Activated CD8-positive, alpha-beta T cell treated with anti-CD3 and anti-CD28 coated beads for 36 hours (primary cell): Measurements from ENCODE around the gene VEZT. TPM values are rescaled to one million over a fixed set of nuclear protein-coding genes. Genes with fewer than 3 reads are reported as not detected.

Experiments used
- ATAC-seq: fragments of 200-7000 bp; cut with Tn5 transposase; one replicate; pipeline ENCODE4 v1.10.0; 2021; ENCODE audit warnings: mild to moderate bottlenecking, moderate library complexity
- CTCF ChIA-PET: fragments of 350-600 bp; sonication (Branson Sonifier 250); formaldehyde crosslinking; loops from one replicate; lab custom pipeline; 2021; ENCODE audit warnings: antibody characterized with exemption; lab: Charles Lee
- POLR2A ChIA-PET: fragments of 350-600 bp; sonication (Branson Sonifier 250); formaldehyde crosslinking; loops from one replicate; lab custom pipeline; 2021; ENCODE audit warnings: antibody characterized with exemption; lab: Charles Lee
- DNase-seq: peaks from one replicate; pipeline ENCODE4 v3.0.0-alpha.2; 2020
- H3K27ac Mint-ChIP-seq: one replicate; pipeline ENCODE4 v1.8.0; 2021; ENCODE audit warnings: mild to moderate bottlenecking, mixed read lengths
- H3K27me3 Mint-ChIP-seq: one replicate; pipeline ENCODE4 v1.8.0; 2021; ENCODE audit warnings: mixed read lengths
- H3K36me3 Mint-ChIP-seq: one replicate; pipeline ENCODE4 v1.8.0; 2021; ENCODE audit warnings: low read depth, mixed read lengths
- H3K4me1 Mint-ChIP-seq: one replicate; pipeline ENCODE4 v1.8.0; 2021; ENCODE audit warnings: low read depth, mixed read lengths
- H3K4me3 Mint-ChIP-seq: one replicate; pipeline ENCODE4 v1.8.0; 2021; ENCODE audit warnings: mild to moderate bottlenecking, moderate library complexity, mixed read lengths
- H3K9me3 Mint-ChIP-seq: one replicate; pipeline ENCODE4 v1.8.0; 2021; ENCODE audit warnings: mixed read lengths
- intact Hi-C: fragments of 100-400 bp; cut with micrococcal nuclease; formaldehyde crosslinking; loops from one replicate; pipeline ENCODE4 v1.10.0; 2022
- total RNA-seq, 2 experiments: library from RNA; stranded (reverse); gene quantifications; one replicate each; pipeline ENCODE4 v1.2.3, GENCODE V29; 2021
- TF ChIP-seq, protein P1 (sequence below): fragments of 200-600 bp; IDR thresholded peaks from one replicate; pipeline ENCODE4 v1.8.0; 2022; ENCODE audit warnings: antibody characterized with exemption, mild to moderate bottlenecking

VEZT gene
- total RNA-seq, 2 experiments from 2014 or later, result 46.9 to 51.7 TPM

DNA sequence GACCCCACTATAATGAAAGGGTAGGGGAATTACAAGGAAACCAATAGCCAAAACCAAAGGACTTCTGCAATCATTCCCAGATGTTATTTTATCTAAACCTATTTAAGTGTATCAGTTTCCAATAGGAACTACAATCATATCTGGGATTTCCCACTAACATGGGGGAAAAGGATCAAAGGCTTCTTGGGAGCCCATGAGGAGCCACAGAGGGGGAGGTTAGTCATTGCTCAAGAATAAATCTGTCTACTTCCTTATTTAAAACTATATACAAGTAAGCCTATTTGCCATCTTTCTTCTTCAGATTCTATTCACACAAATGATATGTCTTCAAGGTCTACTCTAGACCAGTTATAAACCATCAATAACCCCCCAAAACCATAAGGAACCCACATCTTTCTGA lies 33.5 kb upstream of the VEZT start:
- Mint-ChIP-seq H3K4me3 (no peak overlapping the region), H3K27me3 (no peaks in the 10 kb centered on the region), H3K9me3 (no peaks in the 10 kb centered on the region), H3K36me3 (no peaks in the 10 kb centered on the region), H3K27ac (no peak overlapping the region), H3K4me1 (no peaks in the 10 kb centered on the region)
- intact Hi-C loops, result no loop called here
- ATAC-seq (no peak), DNase-seq (no peak)
- POLR2A ChIA-PET, result no interaction called here
- TF ChIP-seq, protein P1, sequence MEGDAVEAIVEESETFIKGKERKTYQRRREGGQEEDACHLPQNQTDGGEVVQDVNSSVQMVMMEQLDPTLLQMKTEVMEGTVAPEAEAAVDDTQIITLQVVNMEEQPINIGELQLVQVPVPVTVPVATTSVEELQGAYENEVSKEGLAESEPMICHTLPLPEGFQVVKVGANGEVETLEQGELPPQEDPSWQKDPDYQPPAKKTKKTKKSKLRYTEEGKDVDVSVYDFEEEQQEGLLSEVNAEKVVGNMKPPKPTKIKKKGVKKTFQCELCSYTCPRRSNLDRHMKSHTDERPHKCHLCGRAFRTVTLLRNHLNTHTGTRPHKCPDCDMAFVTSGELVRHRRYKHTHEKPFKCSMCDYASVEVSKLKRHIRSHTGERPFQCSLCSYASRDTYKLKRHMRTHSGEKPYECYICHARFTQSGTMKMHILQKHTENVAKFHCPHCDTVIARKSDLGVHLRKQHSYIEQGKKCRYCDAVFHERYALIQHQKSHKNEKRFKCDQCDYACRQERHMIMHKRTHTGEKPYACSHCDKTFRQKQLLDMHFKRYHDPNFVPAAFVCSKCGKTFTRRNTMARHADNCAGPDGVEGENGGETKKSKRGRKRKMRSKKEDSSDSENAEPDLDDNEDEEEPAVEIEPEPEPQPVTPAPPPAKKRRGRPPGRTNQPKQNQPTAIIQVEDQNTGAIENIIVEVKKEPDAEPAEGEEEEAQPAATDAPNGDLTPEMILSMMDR, result no peak
- CTCF ChIA-PET, result no interaction called here

DNA sequence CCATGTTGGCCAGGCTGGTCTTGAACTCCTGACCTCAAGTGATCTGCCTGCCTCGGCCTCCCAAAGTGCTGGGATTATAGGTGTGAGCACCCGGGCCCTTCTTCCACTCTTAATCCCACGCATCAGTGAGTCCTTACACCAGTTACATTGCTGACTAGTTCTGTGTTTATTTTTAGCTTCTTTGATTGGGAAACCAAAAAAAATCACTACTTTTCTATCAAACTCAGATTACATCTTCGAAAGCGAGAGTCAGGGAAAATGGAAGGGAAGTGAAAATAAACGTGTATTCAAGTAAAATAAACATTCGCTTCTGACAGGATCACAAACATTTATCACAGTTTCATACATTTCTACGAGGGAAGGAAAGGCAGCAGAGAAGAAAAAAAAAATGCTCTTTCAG lies 32.5 kb upstream of the VEZT start:
- no peaks in the 10 kb centered on the region for H3K27me3 Mint-ChIP-seq
- H3K4me1 Mint-ChIP-seq, result no peaks in the 10 kb centered on the region
- H3K9me3 Mint-ChIP-seq, result no peaks in the 10 kb centered on the region
- intact Hi-C loops, result no loop called here
- ATAC-seq (no peak), DNase-seq (no peak)
- TF ChIP-seq, protein P1, result no peak
- no peak overlapping the region for H3K27ac Mint-ChIP-seq
- H3K36me3 Mint-ChIP-seq, result no peaks in the 10 kb centered on the region
- POLR2A ChIA-PET, result no interaction called here
- CTCF ChIA-PET, result no interaction called here
- no peak overlapping the region for H3K4me3 Mint-ChIP-seq

DNA sequence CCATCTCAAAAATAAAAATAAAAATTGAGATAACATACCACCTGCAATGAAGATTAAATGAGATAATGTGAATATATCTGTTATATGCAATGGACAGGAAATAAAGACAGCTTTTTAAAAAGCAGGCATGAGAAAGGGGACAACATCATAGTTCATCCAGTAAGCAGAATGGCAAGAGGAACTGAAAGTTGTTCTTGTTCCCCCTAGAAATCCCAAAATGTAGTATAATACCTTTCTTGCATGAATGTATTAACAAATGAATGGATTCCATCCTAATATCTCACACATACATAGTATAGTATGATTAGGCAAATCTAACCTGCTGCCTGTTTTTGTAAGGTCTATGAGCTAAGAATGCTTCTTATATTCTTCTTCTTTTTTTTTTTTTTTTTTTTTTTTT lies 31.8 kb upstream of the VEZT start:
- intact Hi-C loops, result no loop called here
- POLR2A ChIA-PET, result no interaction called here
- CTCF ChIA-PET, result no interaction called here
- TF ChIP-seq, protein P1, result no peak
- Mint-ChIP-seq H3K4me3 (no peak overlapping the region), H3K27me3 (no peaks in the 10 kb centered on the region), H3K36me3 (no peaks in the 10 kb centered on the region), H3K27ac (no peak overlapping the region), H3K4me1 (no peaks in the 10 kb centered on the region), H3K9me3 (no peaks in the 10 kb centered on the region)
- no peak for DNase-seq
- no peak for ATAC-seq

DNA sequence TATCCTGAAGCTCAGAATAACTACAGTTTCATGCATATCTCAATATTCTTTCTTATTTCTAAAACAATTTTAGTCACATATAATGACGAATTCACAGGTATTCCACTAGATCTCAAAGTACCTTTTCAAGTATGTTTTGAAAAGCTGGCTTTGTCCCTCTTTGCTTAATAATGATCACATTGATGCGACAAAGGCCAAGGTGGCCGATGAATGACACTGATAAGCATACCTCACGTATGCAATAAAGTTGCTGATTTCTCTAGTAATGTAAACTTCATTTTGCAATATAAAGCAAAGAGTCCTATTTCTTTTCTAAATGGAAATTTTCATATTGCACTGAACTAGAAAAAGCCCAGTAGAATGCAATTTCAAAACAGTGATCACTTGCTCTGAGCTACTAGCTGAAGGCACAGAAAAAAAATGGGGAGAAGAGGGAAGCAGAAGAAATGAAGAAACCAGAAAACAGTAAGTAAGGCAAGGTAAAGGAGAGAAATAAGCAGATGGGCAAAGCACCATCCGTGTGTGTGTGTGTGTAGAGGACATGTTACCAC lies 29.7 kb upstream of the VEZT start:
- DNase-seq, result no peak
- Mint-ChIP-seq H3K4me3 (no peak overlapping the region), H3K27ac (no peak overlapping the region), H3K9me3 (no peaks in the 10 kb centered on the region), H3K36me3 (no peaks in the 10 kb centered on the region), H3K4me1 (no peaks in the 10 kb centered on the region), H3K27me3 (no peaks in the 10 kb centered on the region)
- TF ChIP-seq, protein P1, result no peak
- ChIA-PET POLR2A (no interaction called here), CTCF (interaction anchor here (0.9 kb wide), 1 partner anchor 147 kb away, joined by 3 read pairs; no protein-coding TSS in a partner anchor)
- intact Hi-C loops, result no loop called here
- ATAC-seq, result no peak

GRCh38 chr12:95191060-95191696 lies 26.4 kb upstream of the VEZT start:
- no peak overlapping the region for H3K27ac Mint-ChIP-seq
- H3K27me3 Mint-ChIP-seq, result no peaks in the 10 kb centered on the region
- intact Hi-C loops, result no loop called here
- TF ChIP-seq, protein P1, result no peak
- DNase-seq, result no peak
- no peak overlapping the region for H3K4me3 Mint-ChIP-seq
- no peaks in the 10 kb centered on the region for H3K36me3 Mint-ChIP-seq
- ChIA-PET POLR2A (no interaction called here), CTCF (no interaction called here)
- no peaks in the 10 kb centered on the region for H3K9me3 Mint-ChIP-seq
- no peaks in the 10 kb centered on the region for H3K4me1 Mint-ChIP-seq
- no peak for ATAC-seq
